Activated CD4-positive, alpha-beta T cell treated with anti-CD3 and anti-CD28 coated beads for 1 hour (primary cell): Measurements from ENCODE around the gene POFUT1.
"Not testable (repeated sequence)": the region's sequence is repeated elsewhere in the genome, so short reads cannot be mapped to it uniquely, and the experiment has no call there.

Experiments
- DNase-seq: peaks from one replicate; pipeline ENCODE4 v3.0.0-alpha.2; 2020

POFUT1 gene

DNA sequence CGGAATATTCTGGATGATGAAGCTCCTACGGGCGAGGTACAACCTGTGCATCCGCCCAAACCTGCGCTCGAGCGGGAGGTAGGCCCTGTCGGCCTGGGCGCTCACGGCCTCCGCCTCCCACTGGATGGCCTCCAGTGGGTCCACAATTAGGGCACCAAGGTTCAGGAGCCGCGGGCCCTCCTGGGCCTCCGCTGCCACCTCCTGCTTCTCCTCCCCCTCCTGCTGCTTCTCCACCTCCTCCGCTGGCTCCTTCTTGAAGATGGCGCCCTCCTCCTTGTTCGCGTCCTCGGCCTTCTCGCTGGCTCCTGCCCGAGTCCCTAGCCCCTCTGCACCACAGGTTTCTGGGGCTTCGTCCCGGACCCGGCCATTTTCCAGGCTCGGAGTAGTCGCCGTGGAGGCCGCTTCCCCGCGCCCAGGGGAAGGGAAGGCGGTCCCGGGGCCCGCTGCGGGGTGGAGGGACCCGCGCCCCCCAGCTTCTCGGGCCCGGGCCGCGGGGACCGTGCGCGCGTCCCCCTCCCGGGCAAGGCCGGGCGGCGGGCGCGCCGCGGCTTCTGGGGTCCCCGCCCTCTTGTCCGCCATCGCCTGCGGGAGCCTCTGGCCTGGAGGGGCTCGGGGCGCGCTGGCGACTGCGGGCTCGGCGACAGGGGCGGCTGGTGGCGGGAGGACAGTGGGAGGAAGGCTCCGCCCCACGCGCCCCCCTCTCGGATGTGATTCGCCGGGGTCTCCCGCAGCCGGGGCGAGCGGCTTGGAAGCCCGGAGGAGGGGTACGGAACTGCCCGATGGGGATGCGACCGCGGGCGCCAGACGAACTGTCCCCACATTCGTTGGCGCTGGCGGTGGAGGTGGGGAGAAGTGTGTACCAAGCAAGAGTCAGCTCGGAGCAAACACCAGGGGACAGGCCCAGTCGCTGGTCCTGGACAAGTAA, 17.7 kb upstream of the POFUT1 start:
- DNase-seq, result no peak

DNA sequence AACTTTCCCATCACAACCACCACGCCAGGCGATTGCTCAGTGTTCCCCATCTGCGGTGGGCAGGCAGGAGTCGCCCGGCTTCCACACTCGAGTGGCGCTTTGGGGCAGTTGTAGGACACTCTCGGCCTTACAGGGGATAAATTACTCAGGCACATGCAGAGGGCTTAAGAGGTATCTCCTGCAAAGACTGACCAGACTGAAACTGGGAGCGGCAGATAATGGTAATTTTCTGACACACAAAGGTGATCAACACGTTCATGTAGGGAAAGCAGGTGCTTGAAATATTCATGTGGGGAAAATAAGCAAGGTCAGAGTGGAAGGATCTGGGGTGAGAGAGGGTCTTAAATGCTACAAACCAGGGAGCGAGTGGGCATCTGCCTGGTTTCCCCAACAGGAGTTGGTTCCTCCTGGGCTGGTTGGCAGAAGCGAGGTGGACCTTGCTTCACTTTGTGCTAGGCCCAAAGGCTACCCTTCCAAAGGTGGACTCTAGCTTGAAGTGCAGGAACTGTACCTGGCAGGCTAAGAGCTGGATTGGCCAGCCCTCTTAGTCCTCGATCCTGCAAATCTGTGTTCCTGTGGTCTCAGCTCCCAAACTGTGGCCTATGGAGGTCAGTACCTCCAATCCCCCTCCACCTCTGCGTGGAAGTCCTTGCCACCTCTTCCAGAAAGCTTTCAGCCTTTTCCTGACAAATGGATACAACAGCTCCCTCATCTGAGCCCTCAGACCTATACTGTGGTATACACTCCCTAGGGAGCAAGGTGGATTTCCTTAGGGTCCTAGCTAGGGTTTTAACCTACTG, 16.9 kb upstream of the POFUT1 start:
- no peak for DNase-seq

DNA sequence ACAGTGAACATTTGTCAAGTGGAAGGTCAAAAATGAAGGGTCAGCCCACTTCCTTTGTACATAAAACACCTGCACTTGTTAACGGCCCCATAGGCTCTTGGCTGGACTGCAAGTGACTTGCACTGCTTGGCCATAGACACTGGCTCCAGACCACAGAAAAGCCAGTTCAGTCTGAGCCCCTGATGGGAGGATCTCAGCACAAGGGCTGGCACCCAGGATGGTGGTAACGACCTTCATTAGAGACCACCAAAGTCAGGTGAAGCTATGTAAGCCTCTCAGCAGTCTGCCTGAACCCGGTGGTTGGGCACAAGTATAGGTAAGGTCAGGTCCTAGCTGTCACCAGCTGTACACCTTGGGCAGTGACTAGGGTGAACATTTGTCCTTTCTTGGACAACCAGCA, 16.3 kb upstream of the POFUT1 start:
- DNase-seq, result no peak

DNA sequence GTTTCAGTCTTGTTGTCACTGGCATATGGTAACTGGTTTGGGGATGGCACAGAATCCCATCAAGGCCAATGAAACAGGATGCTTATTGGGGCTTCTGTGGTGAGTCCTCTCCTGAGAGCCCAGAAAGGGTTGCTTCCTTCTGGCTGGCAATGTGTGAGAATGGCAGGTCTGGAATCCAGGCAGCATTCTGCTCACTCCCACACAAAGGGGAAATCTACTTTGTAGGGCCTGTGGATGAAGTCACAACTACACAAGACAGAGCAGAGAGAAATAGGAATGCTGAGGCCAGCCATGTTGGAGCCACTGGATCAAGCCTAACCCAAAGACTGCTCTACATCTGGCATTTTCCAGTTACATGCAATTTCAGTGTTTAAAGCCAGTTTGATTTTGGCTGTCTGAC, 15.8 kb upstream of the POFUT1 start:
- DNase-seq, result no peak

DNA sequence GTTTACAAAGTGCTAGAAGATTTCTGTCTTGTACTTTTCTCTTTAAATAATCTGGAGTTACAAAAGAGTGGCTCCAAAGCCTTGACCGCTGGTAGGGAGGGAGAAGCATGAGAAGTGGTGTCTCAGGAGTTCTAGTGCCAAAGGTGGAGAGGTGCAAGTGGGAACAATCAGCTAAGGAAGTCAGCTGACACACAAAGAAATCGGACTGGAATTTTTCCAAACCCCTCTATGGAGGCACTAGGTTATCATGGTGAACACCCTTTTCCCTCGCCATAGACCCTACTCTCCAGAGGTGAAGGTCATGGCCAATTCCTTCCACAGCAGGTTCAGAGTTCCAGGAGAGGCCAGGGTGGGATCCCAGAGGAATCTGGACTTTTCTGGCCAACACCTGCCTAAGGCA, 15.0 kb upstream of the POFUT1 start:
- DNase-seq, result no peak

DNA sequence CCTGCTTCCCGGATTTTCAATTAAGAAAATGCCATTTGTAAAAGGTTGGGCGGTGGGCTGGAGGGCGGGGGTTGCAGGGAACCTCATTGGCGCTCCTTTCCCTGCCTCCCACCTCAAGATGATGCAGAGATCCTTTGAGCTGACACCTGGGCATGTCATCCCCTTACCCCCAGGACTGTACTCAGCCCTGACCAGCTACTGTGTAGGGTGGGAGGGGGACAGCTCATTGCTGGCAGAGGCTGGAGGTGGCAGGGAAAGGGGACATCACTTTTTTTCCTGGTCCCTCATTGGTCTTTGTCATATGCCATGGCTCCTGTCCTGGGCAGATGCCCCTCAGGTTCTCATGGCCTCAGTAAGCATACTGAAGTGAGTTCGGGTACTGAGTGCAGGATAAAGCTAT, 14.3 kb upstream of the POFUT1 start:
- not testable (repeated sequence) for DNase-seq

DNA sequence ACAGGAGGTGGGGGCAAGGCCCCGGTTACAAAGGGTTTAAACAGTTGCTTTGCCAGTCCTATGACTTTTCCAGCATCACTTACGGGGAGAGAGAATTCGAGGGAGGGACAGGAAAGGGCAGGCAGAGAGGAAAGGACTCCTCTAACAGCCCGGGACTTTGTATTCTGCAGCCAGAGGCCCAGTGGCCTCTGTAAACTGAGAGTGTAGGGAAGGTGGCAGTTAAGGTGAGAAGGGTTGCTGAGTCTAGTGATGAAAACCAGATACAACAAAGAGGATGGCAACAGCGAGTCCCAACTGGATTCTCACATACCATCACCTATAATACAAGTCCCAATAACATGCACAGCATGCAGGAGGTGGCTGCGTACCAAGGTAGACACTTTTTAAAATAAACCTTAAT, 13.7 kb upstream of the POFUT1 start:
- DNase-seq, result no peak

DNA sequence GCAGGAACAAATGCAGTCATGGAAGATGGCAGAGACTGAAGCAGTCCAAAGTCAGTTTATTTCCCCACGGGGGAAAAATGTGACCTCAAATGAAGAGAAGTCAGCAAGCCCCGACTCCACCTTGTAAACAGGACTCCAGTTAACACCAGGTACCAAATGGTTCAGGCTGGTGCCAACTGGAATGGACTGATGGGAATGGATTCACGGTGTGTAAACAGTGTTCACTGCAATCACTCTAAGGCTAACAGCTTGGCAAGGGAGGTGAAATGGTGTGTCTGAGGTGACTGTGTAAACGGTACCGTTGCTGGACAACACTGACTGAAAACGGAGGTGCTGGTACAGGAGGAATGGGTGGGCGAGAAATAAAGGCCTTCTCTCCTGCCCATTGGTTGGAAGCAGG, 12.1 kb upstream of the POFUT1 start:
- no peak for DNase-seq

DNA sequence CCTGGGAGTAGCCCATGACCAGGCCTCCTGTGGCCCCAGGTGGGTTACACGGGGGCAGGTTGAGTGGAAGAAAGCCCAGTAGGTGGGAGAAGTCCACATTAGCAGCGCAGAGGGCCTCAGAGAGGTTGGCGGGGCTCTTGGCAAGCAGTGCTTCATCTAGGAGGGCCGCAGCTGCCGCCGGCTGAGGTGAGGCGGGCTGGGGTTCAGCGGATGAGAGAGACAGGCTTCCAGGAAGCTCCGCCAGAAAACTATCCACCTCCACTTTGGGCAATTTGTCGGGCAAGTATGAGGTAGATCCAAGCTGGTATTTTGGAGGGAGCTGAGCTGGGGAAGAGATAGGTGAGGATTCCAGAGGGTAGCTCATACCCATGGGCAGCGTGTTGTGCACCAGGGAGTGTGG, 11.1 kb upstream of the POFUT1 start:
- not testable (repeated sequence) for DNase-seq

DNA sequence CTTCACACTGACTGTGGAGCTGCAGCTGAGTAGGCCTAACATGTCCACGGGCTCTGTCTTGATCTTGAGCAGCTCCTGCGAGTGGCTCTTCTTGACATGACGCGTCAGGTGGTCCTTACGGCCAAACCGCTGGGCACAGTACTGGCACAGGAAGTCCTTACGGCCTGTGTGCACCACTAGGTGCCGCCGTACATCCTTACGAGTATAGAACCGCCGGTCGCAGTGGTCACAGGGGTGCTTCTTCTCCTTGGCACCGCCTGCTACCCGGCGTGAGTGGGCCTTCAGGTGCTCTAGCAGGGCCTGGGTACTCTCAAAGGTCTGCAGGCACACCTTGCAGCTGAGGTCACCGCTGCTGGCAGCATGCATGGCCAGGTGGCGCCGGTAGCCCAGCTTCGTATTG, 10.5 kb upstream of the POFUT1 start:
- not testable (repeated sequence) for DNase-seq

DNA sequence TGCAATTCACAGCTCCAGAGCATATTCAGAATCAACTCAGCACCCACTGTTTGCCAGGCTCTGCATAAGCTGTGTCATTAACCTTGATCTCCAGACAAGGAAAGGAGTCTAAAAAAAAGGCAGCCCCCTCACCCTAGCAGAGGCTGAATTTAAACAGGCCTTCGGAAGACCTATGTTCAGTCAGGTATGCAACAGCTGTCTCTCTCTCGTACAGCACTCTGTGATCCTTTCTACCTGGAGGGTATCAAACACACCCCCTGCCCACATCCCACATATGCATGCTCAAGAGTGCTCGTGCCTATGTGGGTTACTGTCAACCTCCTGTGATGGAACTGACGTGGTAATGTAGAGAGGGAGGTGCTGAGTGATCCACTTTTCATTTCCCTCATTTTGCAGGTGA, 8.7 kb upstream of the POFUT1 start:
- DNase-seq, result no peak

DNA sequence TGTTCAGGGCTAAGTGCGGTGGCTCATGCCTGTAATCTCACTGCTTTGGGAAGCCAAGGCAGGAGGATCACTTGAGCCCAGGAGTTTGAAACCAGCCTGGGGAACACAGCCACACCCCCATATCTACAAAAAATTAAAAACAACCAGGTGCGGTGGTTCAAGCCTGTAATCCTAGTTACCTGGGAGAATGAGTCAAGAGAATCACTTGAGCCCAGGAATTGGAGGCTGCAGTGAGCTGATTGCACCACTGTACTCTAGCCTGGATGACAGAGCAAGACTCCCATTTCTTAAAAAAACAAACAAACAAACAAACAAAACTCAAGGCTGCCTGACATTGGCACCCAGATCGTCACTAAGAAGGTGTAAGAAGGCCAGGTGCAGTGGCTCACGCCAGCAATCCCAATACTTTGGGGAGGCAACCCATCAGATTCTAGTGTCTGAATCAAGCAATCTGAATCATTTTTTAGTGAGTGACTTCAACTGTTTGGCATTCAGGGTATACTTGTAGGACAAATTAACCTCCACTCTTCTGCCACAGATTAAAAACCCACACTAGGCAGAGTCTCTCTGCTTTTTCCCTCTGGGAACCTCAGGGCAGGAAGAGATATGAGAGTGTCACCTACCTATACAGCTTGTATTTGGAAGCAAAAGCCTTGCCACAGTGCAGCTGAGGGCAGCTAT, 6.2 kb upstream of the POFUT1 start:
- DNase-seq, result no peak

DNA sequence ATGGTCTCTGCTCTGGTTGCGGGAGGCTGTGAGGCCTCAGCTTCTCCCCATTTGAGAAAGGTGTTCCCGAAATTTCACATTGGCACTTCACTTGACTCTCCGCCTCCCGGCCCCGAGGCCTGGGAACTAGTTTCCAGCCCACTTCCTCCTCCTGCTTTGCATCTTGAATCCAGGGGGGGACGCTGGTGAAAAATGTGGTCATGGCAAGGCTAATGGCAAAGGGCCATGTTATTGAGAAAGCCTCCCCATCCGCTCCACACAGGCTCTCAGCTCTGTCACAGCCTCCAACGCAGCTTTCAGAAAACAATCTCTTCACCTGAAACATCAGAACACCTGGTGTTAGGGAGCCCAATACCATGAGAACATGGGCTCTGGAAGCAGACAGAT, 5.7 kb upstream of the POFUT1 start:
- no peak for DNase-seq

DNA sequence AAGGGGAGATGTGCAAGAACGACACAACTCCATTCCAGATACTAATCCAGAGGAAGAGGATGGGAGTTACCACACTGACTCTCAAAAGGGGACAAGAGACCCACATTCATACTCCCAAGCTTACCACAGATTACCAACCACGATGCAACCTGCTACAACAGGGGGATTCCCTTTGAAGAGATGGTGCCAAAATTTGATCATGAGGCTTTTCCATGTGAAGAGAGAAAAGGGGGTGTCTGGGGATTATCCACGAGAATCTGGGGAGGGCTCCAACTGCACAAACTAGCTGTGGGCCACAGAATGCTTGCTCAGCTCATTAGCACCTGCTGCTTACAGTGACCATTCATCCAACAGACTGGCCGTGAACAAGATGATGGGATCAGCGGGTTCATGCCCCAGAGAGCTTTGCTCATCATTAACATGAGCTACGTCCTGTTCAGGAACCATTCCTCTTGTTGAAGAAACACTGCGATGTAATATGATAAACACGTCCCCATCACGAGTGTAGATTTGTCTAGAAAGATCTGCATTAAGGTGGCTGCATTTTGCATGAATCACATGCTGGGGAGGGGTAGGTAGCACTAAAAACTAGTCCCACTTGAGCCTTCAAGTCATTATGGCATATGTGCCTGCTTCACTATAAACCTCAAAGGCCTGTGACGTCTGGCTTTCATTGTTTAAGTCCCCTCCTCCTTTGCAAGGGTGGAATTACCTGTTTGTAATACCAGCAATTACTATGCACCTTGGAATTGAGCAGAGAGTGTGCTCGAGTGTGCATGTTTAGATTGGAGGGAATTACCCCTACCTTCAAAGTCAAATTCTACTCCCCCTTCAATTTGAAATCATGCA, 4.1 kb upstream of the POFUT1 start:
- no peak for DNase-seq

DNA sequence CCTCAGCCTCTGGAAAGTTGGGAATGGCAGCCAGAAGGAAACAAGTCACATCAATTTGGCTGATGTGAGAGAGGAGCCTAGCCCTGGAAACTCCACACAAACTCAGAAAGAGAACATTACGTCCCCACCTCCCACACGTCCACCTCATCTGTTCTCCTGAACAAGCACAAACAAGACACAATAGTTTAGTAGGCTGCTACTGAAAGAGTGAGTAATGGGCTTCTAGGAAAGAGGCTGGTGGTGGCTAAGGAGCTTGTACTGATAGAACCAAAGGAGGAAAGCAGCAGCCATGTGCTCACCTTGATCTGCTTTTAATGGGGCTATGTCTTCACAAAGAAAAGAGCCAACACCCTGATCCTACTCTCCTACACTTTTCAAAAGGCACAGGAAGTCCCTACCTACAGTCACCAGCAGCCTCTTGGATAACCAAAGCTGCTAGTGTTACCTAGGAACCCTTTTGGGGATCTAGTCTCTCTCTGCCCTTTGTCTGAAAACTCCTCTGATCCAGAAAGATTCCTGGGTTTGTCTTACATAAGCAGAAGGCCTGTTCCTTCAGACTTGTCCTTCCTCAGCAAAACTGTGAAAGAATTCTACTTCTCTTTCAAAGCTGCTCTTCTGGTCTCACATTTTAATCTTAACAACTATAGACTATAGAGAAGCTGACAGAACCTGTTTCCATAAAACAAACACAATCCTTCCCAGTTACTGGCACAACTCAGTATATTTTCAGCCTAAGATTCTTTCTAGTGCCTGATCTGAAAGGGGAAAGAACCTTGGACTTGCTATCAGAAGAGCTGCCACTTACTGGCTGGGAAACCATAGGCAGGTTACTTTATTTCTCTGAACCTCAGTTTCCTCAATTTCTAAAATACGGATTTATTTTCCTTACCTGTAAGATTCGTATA, 3.2 kb upstream of the POFUT1 start:
- no peak for DNase-seq

DNA sequence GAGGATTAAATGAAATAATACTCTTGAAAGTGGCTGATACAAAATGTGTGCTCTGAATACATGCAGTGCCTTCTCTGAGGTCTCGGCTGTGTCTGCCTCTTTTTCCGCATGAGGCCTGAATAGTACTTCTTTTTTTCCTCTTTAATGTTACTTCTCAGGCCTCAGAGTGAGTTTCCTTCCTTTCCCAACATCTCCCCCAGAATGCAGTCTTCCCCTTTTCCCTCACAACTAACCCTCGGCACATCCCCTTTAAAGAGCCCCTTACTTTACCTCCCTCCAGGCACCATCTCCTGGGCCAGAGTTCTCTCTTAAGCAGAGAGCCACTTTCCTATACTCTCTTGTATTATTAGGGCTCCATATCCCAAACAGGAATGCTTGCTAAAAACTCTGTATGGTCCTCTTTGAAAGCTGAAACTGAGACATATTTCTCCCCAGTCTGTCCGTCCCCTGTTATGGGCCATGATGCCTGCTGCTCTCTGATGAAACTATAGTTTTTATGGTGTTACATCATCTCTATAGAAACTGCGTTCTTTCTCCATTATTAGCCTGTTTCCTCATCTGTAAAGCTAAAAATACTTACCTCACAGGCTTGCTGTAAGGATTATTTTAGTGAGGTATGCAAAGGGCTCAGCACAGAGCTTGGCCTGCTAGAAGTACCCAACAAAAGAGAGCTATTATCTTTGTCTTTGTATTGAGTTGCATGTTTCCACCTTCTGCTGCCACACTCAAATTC, 2.4 kb upstream of the POFUT1 start:
- no peak for DNase-seq

DNA sequence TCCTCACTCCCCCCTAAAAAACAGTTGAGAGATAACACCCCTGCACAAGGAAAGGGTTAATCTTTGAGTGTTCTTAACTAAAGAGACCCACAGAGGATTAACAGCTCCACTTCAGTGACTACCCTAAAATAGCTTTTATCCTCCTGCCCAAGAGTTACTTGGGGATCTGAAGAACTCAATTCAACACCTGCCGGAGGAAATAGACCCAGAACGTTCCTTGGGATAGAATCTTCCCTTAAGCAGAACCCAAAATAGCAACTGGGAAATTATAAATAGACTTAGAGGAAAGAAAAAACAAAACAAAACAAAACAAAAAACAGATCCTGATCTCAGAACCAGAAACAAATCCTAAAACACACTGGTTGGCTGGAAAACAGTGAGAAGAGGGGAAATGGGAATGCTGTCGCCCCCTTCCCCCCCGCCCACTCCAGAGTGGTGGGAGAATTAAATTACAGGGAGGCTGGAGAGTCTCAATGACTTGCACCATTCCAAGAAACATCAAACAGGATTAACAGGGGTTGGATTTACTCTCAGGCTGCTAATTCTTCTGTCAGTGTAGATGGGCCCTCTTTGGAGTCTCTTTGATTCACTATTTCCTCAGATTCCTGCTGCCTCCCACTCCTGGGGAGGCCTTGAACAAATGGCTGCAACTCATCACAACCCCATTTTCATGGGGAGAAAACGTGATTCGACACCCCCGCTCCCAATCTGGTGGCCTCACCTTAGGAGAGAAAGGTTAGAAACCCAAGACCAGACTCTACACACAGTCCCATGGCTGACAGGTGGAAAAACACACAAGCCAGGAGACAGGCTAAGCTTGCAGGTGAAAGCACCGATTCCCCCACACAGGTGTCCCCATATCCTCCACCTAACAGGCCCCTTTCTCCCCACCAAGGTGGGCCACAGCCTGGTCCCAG, 1.6 kb upstream of the POFUT1 start:
- no peak for DNase-seq

DNA sequence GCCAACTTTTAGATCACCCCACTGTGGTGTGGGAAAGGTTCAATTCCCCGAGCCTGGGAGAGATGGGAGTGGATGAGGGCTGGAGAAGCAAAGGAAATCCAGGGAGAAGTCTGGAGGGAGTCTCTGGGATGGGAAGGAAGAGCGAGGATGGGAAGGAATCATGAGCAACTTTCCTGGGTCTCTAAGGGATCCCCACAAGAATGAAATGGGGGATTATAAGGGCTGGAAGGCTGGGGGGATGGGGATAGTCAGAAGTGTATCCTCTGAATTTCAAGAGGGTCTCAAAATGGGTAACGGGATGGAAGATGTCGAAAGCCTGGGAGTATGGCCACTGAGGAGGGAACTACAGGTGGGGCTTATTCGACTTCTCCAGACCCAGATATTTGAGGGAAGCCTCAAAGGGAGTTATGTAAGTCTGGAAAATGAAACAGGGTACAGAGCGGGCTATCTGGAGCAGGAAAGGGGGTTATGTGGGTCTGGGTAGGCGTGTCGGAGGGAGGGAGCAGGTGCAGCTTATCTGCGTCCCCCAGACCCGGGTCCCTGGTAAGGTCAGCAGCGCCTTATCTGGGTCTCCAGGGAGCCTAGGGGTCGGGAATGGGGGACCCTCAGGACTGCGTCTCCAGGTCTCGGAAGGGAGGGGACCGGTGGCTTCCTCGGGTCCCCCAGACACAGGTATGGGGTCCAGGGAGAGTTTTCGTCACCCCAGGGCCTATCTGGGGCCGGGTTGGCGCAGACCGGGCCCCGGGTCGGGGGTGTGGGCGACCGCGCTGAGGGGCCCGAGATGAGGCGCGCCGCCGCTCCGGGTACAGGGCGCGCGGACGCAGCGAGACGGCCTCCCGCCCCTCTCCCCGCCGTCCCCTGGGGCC, 687 bp upstream of the POFUT1 start:
- no peak for DNase-seq
